Small intestine (tissue), 7 donors: Measurements from ENCODE around the gene TOP3A. TPM values are rescaled to one million over a fixed set of nuclear protein-coding genes. Genes with fewer than 3 reads are reported as not detected.
A peak's percentile ranks its signal among the peaks of the same experiment; 100 is the strongest.

ENCODE experiments used
- DNase-seq, 2 donors: peaks; one replicate each; pipeline versions ENCODE4 v3.0.0 to v3.0.0-alpha.2; 2013
- FAIRE-seq: peaks from 2 replicates; lab custom pipeline; 2012; peaks lifted over from hg19 to GRCh38; lab: Jason Lieb, UNC
- H3K27ac ChIP-seq, 3 donors: one replicate each; pipeline ENCODE4 v1.5.1; 2013; ENCODE audit warnings: low read length in 2 of 3, mild to moderate bottlenecking in 2 of 3, control low read depth in 1 of 3, inconsistent platforms in 1 of 3, low read depth in 1 of 3, moderate library complexity in 1 of 3
- H3K27me3 ChIP-seq, 3 donors: one replicate each; pipeline ENCODE4 v1.6.1; 2013; ENCODE audit warnings: low read length in 3 of 3, inconsistent platforms in 1 of 3; ENCODE audit not compliant: control insufficient read depth in 3 of 3, insufficient read depth in 3 of 3
- H3K36me3 ChIP-seq, 3 donors: one replicate each; pipeline ENCODE4 v1.6.1; 2013; ENCODE audit warnings: low read length in 3 of 3, inconsistent platforms in 1 of 3, low read depth in 1 of 3, mild to moderate bottlenecking in 1 of 3, moderate library complexity in 1 of 3; ENCODE audit not compliant: control insufficient read depth in 3 of 3, insufficient read depth in 2 of 3
- H3K4me1 ChIP-seq, 3 donors: one replicate each; pipeline ENCODE4 v1.6.1; 2013; ENCODE audit warnings: low read length in 2 of 3, inconsistent platforms in 1 of 3, low read depth in 1 of 3, mild to moderate bottlenecking in 1 of 3, moderate library complexity in 1 of 3; ENCODE audit not compliant: control insufficient read depth in 3 of 3, insufficient read depth in 2 of 3
- H3K4me3 ChIP-seq, 3 donors: one replicate each; pipeline ENCODE4 v1.5.1; 2013; ENCODE audit warnings: low read length in 3 of 3, control low read depth in 1 of 3, inconsistent platforms in 1 of 3, low read depth in 1 of 3, mild to moderate bottlenecking in 1 of 3, moderate library complexity in 1 of 3
- H3K9me3 ChIP-seq, 2 donors: one replicate each; pipeline ENCODE4 v1.6.1; 2013; ENCODE audit warnings: low read depth in 1 of 2, low read length in 1 of 2; ENCODE audit not compliant: control insufficient read depth in 2 of 2, insufficient read depth in 1 of 2
- WGBS, 3 donors: extraction: QIAGEN DNeasy Blood & Tissue Kit; methylation state at CpG; one replicate each; pipeline ENCODE4 v1.1.7; 2013; 5-methylcytosine and 5-hydroxymethylcytosine counted together
- polyA plus RNA-seq, 4 donors: library from polyadenylated mRNA; stranded (reverse) in 3 of 4; unstranded in 1 of 4; fragments of 200-250 nt in 3 of 4; fragments of 120-200 nt in 1 of 4; gene quantifications; one replicate each; pipeline versions ENCODE4 v1.2.1 to v1.2.3, GENCODE V29; 2013
- donor health status: healthy with polysubstance abuse.
- donor health status: control.
- donor health status: control.
- donor health status: Bipolar disorder and iron deficiency.
- donor health status: healthy.

TOP3A gene
- polyA plus RNA-seq, 4 donors = 8.1 to 23.8 (median 15.5) TPM

- H3K4me1 ChIP-seq = peaks cover 0 to 24% (median 5%) of the 10 kb centered on the region in 3 donors
- H3K36me3 ChIP-seq = peaks cover 0 to 10% (median 0%) of the 10 kb centered on the region in 3 donors
- 27 to 34% (median 28%) methylated on average over 16 of the region's 16 CpGs for WGBS, 3 donors
- H3K27ac ChIP-seq = peak overlapping the region in 1 of 3 donors; percentile 45
- peak in 1 of 2 donors; percentile 41 for DNase-seq
- H3K9me3 ChIP-seq = no peaks in the 10 kb centered on the region
- no peak for FAIRE-seq
- H3K27me3 ChIP-seq = no peaks in the 10 kb centered on the region
- H3K4me3 ChIP-seq = peak overlapping the region; percentile 76 to 89 (median 88)
Observed at GRCh38 chr17:18226284-18226945, 88.4 kb downstream of the TOP3A start.

- Histone ChIP-seq H3K9me3 (no peaks in the 10 kb centered on the region), H3K4me1 (peaks cover 0 to 24% (median 5%) of the 10 kb centered on the region in 3 donors), H3K27ac (peak overlapping the region in 1 of 3 donors; percentile 45), H3K36me3 (peaks cover 0 to 6% (median 0%) of the 10 kb centered on the region in 3 donors), H3K27me3 (no peaks in the 10 kb centered on the region), H3K4me3 (peak overlapping the region; percentile 76 to 89 (median 88))
- FAIRE-seq = no peak
- peak in 1 of 2 donors; percentile 54 for DNase-seq
- 0 to 2% (median 0%) methylated on average over 23 to 57 of the region's 57 CpGs for WGBS, 3 donors
Observed at GRCh38 chr17:18225642-18226283, 89.0 kb downstream of the TOP3A start.

- DNase-seq (peak; percentile 94 to 98), FAIRE-seq (no peak)
- H3K4me1 ChIP-seq = peaks cover 0 to 24% (median 5%) of the 10 kb centered on the region in 3 donors
- H3K9me3 ChIP-seq = no peaks in the 10 kb centered on the region
- peak within 1 kb of the TSS in 2 of 3 donors; percentile 12 to 61 for H3K27ac ChIP-seq
- 0 to 2% (median 1%) methylated on average over 15 to 60 of the region's 60 CpGs for WGBS, 3 donors
- H3K36me3 ChIP-seq = peaks cover 0 to 6% (median 0%) of the 10 kb centered on the region in 3 donors
- peak within 1 kb of the TSS; percentile 76 to 89 (median 88) for H3K4me3 ChIP-seq
- no peaks in the 10 kb centered on the region for H3K27me3 ChIP-seq
Observed at GRCh38 chr17:18225121-18225641, 89.6 kb downstream of the TOP3A start, which contains the start of gene LLGL1. TSS of gene LLGL1 (plus strand) at chr17:18225635. CDS start at chr17:18225683, 48 bp downstream.

- no peaks in the 10 kb centered on the region for H3K9me3 ChIP-seq
- no peak for FAIRE-seq
- H3K4me1 ChIP-seq = peaks cover 0 to 24% (median 5%) of the 10 kb centered on the region in 3 donors
- no peaks in the 10 kb centered on the region for H3K27me3 ChIP-seq
- DNase-seq = peak in 1 of 2 donors; percentile 26
- H3K36me3 ChIP-seq = peaks cover 0 to 6% (median 0%) of the 10 kb centered on the region in 3 donors
- 49 to 63% (median 61%) methylated on average over 23 of the region's 23 CpGs for WGBS, 3 donors
- peak overlapping the region in 2 of 3 donors; percentile 12 to 61 for H3K27ac ChIP-seq
- peak overlapping the region in 1 of 3 donors; percentile 54 for H3K4me3 ChIP-seq
Observed at GRCh38 chr17:18224387-18225120, 90.2 kb downstream of the TOP3A start.

GRCh38 chr17:18224053-18224386 lies 90.8 kb downstream of the TOP3A start:
- no peak for FAIRE-seq
- H3K9me3 ChIP-seq = no peaks in the 10 kb centered on the region
- peak overlapping the region in 1 of 3 donors; percentile 12 for H3K27ac ChIP-seq
- 87 to 93% (median 89%) methylated on average over 4 of the region's 4 CpGs for WGBS, 3 donors
- no peak overlapping the region for H3K4me3 ChIP-seq
- peaks cover 0 to 21% (median 6%) of the 10 kb centered on the region in 3 donors for H3K4me1 ChIP-seq
- H3K27me3 ChIP-seq = no peaks in the 10 kb centered on the region
- H3K36me3 ChIP-seq = peaks cover 0 to 6% (median 0%) of the 10 kb centered on the region in 3 donors
- DNase-seq = no peak

Other genes with a start within 250 kb of the TOP3A start
- gene DRG2, start 227.0 kb downstream of the TOP3A start, polyA plus RNA-seq = 10 to 100 TPM; 34.8 to 48.6 (median 41.3) TPM
- gene MYO15A, start 206.2 kb downstream of the TOP3A start, polyA plus RNA-seq = 1 to 10 TPM in 2 of 4 donors, under 1 TPM in 2; 0.22 to 2.7 (median 1.6) TPM
- 10 to 100 TPM; 36.2 to 60.1 (median 40.6) TPM for gene ALKBH5, start 131.2 kb downstream of the TOP3A start, polyA plus RNA-seq
- gene LLGL1, start 89.4 kb downstream of the TOP3A start, polyA plus RNA-seq = 10 to 100 TPM in 1 of 4 donors, 1 to 10 TPM in 3; 2.5 to 15.6 (median 6.2) TPM
- 100 to 1,000 TPM; 152 to 360 (median 210) TPM for gene FLII, start 56.3 kb downstream of the TOP3A start, polyA plus RNA-seq
- 10 to 100 TPM in 1 of 4 donors, 1 to 10 TPM in 3; 4.9 to 13.4 (median 7.0) TPM for gene MIEF2, start 54.3 kb downstream of the TOP3A start, polyA plus RNA-seq
- gene SMCR8, start 299 bp upstream of the TOP3A start, polyA plus RNA-seq = 10 to 100 TPM in 1 of 4 donors, 1 to 10 TPM in 3; 3.4 to 20.4 (median 6.6) TPM
- gene SHMT1, start 48.6 kb upstream of the TOP3A start, polyA plus RNA-seq = 100 to 1,000 TPM in 1 of 4 donors, 10 to 100 TPM in 3; 19.2 to 202 (median 75.4) TPM
- gene EVPLL, start 62.8 kb upstream of the TOP3A start, polyA plus RNA-seq = under 1 TPM in 2 of 4 donors, not detected in 2; 0.54 to 0.67 TPM
- gene LGALS9C, start 161.8 kb upstream of the TOP3A start, polyA plus RNA-seq = 10 to 100 TPM in 1 of 4 donors, 1 to 10 TPM in 3; 1.2 to 18.0 (median 7.2) TPM